Head of caudate nucleus (tissue), 42 donors: ENCODE results near the gene ITPR2.
A peak's percentile ranks its signal among the peaks of the same experiment; 100 is the strongest.
"Not testable (repeated sequence)": the region's sequence is repeated elsewhere in the genome, so short reads cannot be mapped to it uniquely, and the experiment has no call there.

Source experiments
- DNase-seq, 42 donors: peaks; one replicate each; pipeline versions ENCODE4 v3.0.0 to v3.0.0-alpha.2; 2020 to 2021; ENCODE audit warnings: mixed read lengths in 7 of 42
- intact Hi-C: fragments of 100-400 bp; cut with DNase I; formaldehyde crosslinking; loops from one replicate; pipeline ENCODE4 v1.15.0; 2022

Gene ITPR2

GRCh38 chr12:26773313-26774104 lies 59.5 kb downstream of the ITPR2 start:
- no peak for DNase-seq
- intact Hi-C loops: no loop called here

GRCh38 chr12:26771861-26772260 lies 61.1 kb downstream of the ITPR2 start:
- DNase-seq: no peak
- intact Hi-C loops: no loop called here

DNA sequence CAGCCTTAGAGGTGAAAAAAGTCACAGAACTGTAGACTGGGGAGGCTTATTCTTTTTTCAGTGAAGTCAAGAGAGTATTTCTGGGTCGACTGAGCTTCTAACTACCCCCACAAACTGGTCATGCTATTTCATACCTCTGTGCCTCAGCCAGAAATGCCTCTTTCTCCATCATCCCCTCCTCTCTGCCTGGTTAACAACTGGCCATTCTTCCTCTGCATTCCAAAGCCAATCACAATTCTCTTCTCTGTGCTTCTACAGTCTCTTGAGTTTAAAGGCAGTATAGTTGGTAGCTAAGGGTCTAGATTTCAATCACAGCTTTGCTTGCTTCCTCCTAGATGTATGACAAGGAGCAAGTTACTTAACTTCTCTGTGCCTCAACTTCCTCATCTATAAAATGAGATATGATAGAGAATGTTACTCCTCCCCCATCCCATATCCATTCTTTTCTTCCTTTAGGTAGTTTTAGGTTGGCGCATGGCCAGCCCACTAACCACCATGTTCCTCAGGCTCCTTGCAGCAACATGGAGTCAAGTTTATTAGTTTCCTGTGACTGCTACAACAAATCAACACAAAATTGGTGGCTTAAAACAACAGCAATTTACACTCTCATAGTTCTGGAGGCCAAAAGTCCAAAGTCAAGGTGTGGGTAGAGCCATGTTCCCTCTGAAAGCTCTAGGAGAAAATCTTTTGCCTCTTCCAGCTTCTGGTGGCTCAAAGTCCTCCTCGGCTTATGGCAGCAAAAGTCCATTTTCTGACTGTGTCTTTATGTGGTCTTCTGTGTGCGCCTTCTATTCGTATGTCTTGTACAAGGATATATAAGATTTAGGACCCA lies 62.5 kb downstream of the ITPR2 start:
- intact Hi-C loops: no loop called here
- no peak for DNase-seq

- no peak for DNase-seq
- intact Hi-C loops: no loop called here
These were observed 63.4 kb downstream of the ITPR2 start for GRCh38 chr12:26769611-26770010.

DNA sequence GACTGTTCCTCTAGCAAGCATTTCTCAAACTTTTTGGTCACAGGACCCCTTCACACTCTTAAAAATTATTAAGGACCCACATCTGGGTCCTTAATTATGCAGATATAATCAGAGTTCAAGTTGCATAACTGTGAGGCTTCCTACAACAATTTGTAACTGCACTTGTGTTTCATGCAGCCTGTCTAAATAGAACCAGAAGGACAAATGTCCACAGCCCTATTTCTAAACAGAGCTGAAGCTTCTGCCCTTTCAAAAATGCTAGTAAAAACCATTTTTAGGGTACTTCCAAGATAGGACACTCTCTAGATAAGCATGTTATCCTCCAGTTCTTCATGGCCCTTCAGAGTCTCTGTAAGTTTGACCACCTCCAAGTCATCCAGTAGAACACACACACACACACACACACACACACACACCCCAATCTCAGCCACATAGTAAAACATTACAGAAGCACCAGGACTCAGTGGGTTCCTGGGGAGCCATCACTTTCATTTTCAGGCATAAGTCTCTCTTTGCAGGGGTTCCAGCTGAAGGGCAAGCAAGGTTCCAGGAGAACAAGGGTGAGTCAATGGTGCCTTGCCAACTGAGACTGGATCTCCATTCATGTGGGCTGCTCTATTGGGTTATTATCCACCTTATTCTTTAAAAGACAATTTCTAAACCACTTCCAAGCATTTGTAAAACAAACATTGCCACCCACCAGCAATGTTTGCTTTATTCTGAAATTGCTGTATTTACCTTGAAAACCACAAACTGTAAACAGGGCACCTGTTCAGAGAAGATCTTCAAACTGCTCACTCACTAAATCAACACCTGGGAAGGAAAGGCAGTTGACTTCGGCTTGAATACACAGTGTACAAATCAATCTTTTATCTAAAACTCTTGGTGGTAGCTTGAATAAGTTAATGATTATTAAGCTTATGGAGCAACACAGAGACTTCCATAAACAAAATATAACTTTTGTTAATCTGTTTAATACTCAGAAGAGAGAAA lies 64.1 kb downstream of the ITPR2 start:
- no peak for DNase-seq
- intact Hi-C loops: no loop called here

- intact Hi-C loops: no loop called here
- DNase-seq: no peak
These were observed 65.1 kb downstream of the ITPR2 start for GRCh38 chr12:26767865-26768264.

DNA sequence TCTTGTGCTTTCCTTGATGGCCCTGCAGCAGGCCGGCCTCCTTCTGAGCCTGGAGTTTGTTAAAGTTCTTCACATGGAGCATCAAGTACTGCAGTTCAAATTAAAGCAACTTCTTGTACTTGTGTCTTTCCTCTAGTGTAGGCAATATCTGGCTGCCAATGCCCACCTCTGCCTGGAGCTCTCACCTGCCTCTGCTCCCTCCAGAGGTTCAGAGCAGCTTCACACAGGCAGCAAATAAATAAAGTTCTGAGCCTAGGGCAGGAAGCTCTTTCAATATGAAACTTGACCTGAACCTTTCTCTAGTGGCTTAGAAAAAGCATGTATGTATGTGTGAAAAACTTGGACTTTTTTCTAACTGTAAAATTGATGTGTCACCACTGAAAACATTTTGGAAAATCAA lies 65.9 kb downstream of the ITPR2 start:
- DNase-seq: no peak
- intact Hi-C loops: no loop called here

DNA sequence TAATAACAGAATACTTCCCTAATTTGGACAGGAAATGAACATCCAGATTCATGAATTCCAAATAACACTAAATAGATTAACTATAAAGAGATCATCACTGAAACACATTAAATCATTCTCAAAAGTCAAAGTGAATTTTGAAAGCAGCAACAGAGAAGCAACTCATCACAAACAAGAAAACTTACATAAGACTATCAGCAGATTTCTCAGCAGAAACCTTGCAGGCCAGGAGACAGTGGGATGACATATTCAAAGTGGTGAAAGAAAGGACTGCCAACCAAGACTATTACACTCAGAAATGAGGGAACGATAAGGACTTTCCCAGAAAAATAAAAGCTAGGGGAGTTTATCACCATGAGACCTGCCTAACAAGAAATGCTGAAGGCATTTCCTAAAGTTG lies 70.8 kb downstream of the ITPR2 start:
- DNase-seq: no peak
- intact Hi-C loops: no loop called here

DNA sequence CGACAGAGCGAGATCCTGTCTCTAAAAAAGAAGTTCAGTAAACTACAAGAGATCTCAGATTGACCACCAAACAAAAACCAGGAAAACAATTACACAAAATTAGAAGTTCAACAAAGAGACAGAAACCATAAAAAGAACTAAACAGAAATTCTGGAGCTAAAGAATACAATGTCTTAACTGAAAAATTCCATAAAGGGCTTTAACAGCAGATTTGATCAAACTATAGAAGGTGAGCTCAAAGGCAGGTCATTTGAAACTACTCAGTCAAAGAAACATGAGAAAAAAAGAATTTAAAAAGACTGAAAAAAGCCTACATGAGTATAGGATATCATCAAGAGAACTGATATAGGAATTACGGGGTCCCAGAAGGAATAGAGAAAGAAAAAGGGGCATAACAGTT lies 71.2 kb downstream of the ITPR2 start:
- DNase-seq: no peak
- intact Hi-C loops: no loop called here

GRCh38 chr12:26760657-26761293 lies 72.2 kb downstream of the ITPR2 start:
- intact Hi-C loops: no loop called here
- DNase-seq: no peak

GRCh38 chr12:26755362-26755761 lies 77.6 kb downstream of the ITPR2 start:
- intact Hi-C loops, DNase-seq: not testable (repeated sequence)

DNA sequence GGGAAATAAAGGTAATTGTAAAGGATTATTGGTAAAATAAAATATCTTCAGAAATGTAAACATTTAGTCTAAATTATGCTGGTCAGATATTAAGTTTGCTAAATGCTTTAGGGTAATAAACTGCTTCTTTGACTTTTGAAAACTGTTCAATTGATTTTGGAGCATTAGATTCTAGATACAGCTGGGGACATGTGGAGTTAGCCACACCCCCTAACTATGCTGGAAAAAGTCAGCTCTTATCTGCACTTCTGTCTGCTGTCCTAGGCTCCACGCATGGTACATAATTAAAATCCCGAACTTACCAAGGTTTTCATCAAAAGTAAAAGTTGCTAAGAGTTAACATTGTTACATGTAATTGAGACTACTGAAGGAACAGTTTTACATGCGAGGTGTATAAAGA lies 78.8 kb downstream of the ITPR2 start:
- DNase-seq: no peak
- intact Hi-C loops: no loop called here

DNA sequence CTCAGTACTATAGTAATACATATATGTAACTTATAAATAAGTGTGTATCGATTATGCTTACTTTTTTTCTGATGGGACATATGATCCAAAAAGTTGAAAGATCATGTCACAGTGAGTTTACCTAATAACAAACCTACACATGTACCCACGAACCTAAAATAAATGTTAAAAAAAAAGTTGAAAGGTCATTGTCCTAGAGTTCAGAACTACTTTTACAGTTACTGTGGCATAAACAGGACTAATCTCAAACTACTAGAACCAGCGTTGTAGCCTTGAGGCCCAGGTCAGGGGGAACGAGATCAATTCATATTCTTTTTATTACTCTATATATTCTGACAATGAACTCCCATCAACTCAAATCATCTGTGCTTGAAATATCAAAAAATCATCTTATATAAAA lies 81.8 kb downstream of the ITPR2 start:
- DNase-seq: no peak
- intact Hi-C loops: no loop called here

DNA sequence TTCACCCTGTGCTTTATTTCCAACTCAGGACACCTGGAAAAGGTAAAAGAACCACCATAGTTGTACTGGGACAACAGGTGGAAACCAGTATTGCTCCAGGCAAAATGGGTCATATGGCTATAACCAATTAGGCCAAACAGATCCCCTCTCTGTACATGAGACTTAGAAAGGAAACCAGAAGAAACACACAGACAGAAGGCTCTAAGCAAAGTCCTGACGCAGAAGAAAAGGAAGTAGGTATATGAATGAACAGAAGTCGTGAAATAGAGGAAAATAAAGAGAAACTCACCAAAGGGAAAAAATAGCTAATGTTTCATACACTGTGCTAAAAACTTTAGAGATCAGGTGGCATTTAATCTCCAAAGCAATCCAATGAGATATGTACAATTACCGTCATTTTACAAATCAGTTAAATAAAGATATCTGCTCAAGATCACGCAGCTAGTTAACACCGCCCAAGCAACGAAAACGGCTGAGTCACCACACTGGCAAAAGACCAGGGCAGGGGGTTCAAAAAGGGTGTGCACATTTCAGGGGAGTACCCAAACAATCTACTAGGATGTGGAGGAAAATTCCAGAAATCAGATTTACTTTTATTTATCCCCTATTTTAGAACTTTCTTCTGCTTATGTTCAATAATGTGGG lies 82.3 kb downstream of the ITPR2 start:
- no peak for DNase-seq
- intact Hi-C loops: no loop called here

DNA sequence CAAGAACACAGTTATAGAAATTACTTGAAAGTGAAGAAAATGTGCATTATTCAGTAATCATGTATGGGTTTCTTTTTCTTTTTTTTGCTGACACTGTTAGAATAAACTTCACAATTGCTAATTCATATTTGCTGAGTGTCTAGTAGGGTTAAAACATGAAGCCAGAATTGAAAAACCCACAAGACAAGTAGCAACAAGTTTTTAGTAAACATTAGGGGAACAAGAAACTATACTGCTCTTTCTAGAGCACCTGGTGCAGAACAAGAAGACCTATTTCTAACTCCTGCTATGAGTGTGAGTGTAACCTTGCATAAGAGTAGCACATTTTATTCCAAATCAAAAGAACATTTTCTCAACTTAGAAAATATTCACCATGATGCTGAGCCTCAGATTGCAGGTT lies 83.2 kb downstream of the ITPR2 start:
- intact Hi-C loops: no loop called here
- no peak for DNase-seq

DNA sequence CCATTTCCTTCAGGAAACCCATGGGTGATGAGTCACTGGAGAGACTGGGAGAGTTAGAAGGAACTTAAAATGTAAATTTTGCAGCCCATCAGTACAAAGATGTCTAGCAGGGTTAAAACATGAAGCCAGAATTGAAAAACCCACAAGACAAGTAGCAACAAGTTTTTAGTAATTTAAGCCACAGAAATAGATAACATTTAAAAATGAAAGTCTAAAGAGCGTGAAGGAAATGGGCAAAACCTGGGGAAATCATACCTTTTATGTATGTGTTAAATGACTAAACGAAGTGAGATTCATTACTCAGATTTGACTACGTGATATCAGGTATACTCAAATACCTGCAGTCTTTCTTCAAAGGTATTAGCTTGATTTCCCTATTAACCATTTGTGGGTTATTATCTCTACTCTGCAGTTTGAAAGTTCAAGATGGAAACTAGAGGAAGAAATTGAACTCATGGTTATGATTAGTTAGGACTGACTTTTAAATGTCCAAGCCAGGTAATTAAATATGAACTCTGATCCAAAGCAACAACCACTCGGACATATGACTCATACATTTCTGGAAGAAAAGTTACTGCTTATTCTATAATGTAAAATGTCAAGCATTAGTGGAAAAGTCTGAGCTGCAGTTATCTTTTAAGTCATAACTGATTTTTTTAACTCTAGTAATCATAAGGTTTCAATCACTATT lies 84.1 kb downstream of the ITPR2 start:
- intact Hi-C loops: no loop called here

DNA sequence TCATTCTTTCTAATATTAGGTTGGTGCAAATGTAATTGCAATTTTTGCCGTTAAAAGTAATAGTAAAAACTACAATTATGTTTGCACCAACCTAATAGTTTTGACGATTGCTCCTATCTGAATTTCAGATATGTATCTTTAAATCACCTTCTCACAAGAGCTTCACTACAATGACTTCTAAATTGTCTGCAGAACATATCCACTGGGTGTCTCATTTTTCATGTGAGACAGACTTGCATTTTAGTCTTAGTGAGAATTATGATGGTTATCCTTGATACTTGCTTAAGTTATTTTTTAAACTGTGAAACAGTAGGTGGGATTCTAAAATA lies 84.6 kb downstream of the ITPR2 start:
- intact Hi-C loops: no loop called here

More for the DNA sequence above, 84.1 kb downstream of the ITPR2 start:
- DNase-seq: no peak

DNA sequence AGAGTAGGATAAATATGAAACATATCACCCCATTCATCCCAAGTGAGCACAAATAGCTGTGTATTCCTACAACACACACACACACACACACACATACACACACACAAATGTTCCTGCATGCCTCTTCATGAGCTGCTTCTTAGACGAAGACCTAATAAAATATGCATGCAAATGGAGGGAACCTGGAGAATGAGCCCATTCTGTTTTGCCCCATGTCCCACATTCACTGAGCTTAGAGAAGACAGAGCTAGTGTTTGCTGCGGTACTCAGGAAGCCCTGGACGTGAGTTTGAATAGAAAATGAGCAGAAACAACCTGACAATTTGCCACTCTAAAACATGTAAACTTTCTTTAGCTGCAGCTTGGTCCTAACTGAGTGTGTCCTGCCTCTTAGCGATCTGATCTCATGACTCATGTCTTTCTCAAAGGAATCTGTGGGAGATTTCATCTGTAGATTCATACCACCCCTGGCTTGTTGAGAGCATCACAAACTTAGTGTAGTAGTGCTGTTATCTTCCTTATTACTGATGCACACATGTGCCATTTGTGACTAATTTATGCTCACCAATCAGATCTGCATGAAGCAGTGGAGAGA lies 86.8 kb downstream of the ITPR2 start:
- peak in 1 of 42 donors; percentile 10 for DNase-seq
- intact Hi-C loops: no loop called here

More for the DNA sequence above, 84.6 kb downstream of the ITPR2 start:
- DNase-seq: no peak
